ENCODE data around the gene CSNK2A1. TPM values are rescaled to one million over a fixed set of nuclear protein-coding genes. Genes with fewer than 3 reads are reported as not detected.
"Not testable (repeated sequence)": the region's sequence is repeated elsewhere in the genome, so short reads cannot be mapped to it uniquely, and the experiment has no call there.

CSNK2A1 gene
- total RNA-seq, 2 experiments from 2014 or later: 180 to 202 TPM

- Mint-ChIP-seq H3K36me3 (peaks cover 23% of the 10 kb centered on the region), H3K4me3 (no peak overlapping the region), H3K4me1 (peaks cover 3% of the 10 kb centered on the region), H3K27ac (no peak overlapping the region), H3K27me3 (no peaks in the 10 kb centered on the region), H3K9me3 (no peaks in the 10 kb centered on the region)
- DNase-seq: no peak
Observed at GRCh38 chr20:497979-498378, 45.6 kb downstream of the CSNK2A1 start.

GRCh38 chr20:496126-496696 lies 47.4 kb downstream of the CSNK2A1 start:
- no peak overlapping the region for H3K4me3 Mint-ChIP-seq
- no peak overlapping the region for H3K27ac Mint-ChIP-seq
- H3K4me1 Mint-ChIP-seq: no peaks in the 10 kb centered on the region
- no peaks in the 10 kb centered on the region for H3K27me3 Mint-ChIP-seq
- DNase-seq: no peak
- no peaks in the 10 kb centered on the region for H3K9me3 Mint-ChIP-seq
- peaks cover 18% of the 10 kb centered on the region for H3K36me3 Mint-ChIP-seq

- no peak overlapping the region for H3K4me3 Mint-ChIP-seq
- no peaks in the 10 kb centered on the region for H3K27me3 Mint-ChIP-seq
- no peaks in the 10 kb centered on the region for H3K9me3 Mint-ChIP-seq
- no peak overlapping the region for H3K27ac Mint-ChIP-seq
- H3K4me1 Mint-ChIP-seq: no peaks in the 10 kb centered on the region
- DNase-seq: no peak
- H3K36me3 Mint-ChIP-seq: peaks cover 15% of the 10 kb centered on the region
Observed at GRCh38 chr20:492159-492558, 51.4 kb downstream of the CSNK2A1 start.

GRCh38 chr20:487655-488054 lies 55.9 kb downstream of the CSNK2A1 start:
- no peak overlapping the region for H3K27ac Mint-ChIP-seq
- no peaks in the 10 kb centered on the region for H3K27me3 Mint-ChIP-seq
- H3K4me1 Mint-ChIP-seq: peaks cover 7% of the 10 kb centered on the region
- no peak overlapping the region for H3K4me3 Mint-ChIP-seq
- DNase-seq: no peak
- no peaks in the 10 kb centered on the region for H3K9me3 Mint-ChIP-seq
- peaks cover 19% of the 10 kb centered on the region for H3K36me3 Mint-ChIP-seq

- Mint-ChIP-seq H3K4me3 (no peak overlapping the region), H3K27ac (no peak overlapping the region), H3K36me3 (peaks cover 23% of the 10 kb centered on the region), H3K27me3 (no peaks in the 10 kb centered on the region), H3K9me3 (no peaks in the 10 kb centered on the region), H3K4me1 (peaks cover 16% of the 10 kb centered on the region)
- DNase-seq: no peak
Observed at GRCh38 chr20:483815-484644, 59.6 kb downstream of the CSNK2A1 start.

- Mint-ChIP-seq H3K27me3 (no peaks in the 10 kb centered on the region), H3K4me1 (peaks cover 19% of the 10 kb centered on the region), H3K4me3 (no peak overlapping the region), H3K9me3 (no peaks in the 10 kb centered on the region), H3K27ac (peak overlapping the region; percentile 51), H3K36me3 (peaks cover 23% of the 10 kb centered on the region)
- no peak for DNase-seq
Observed at GRCh38 chr20:481167-481566, 62.4 kb downstream of the CSNK2A1 start.

- H3K4me3 Mint-ChIP-seq: no peak overlapping the region
- no peaks in the 10 kb centered on the region for H3K27me3 Mint-ChIP-seq
- H3K36me3 Mint-ChIP-seq: peaks cover 23% of the 10 kb centered on the region
- DNase-seq: no peak
- H3K4me1 Mint-ChIP-seq: peaks cover 19% of the 10 kb centered on the region
- H3K27ac Mint-ChIP-seq: no peak overlapping the region
- H3K9me3 Mint-ChIP-seq: no peaks in the 10 kb centered on the region
Observed at GRCh38 chr20:480044-480443, 63.5 kb downstream of the CSNK2A1 start.

- Mint-ChIP-seq H3K4me1 (peaks cover 19% of the 10 kb centered on the region), H3K4me3 (no peak overlapping the region), H3K27ac (no peak overlapping the region), H3K9me3 (no peaks in the 10 kb centered on the region), H3K27me3 (no peaks in the 10 kb centered on the region), H3K36me3 (peaks cover 23% of the 10 kb centered on the region)
- DNase-seq: no peak
Observed at GRCh38 chr20:479487-479886, 64.1 kb downstream of the CSNK2A1 start.

GRCh38 chr20:478949-479429 lies 64.6 kb downstream of the CSNK2A1 start:
- Mint-ChIP-seq H3K27ac (peak overlapping the region; percentile 2), H3K4me3 (no peak overlapping the region), H3K9me3 (no peaks in the 10 kb centered on the region), H3K4me1 (peaks cover 19% of the 10 kb centered on the region), H3K27me3 (no peaks in the 10 kb centered on the region), H3K36me3 (peaks cover 23% of the 10 kb centered on the region)
- no peak for DNase-seq

GRCh38 chr20:478010-478948 lies 65.3 kb downstream of the CSNK2A1 start:
- Mint-ChIP-seq H3K36me3 (peaks cover 24% of the 10 kb centered on the region), H3K9me3 (no peaks in the 10 kb centered on the region), H3K27me3 (no peaks in the 10 kb centered on the region), H3K4me3 (no peak overlapping the region), H3K27ac (no peak overlapping the region), H3K4me1 (peaks cover 18% of the 10 kb centered on the region)
- no peak for DNase-seq

GRCh38 chr20:476561-477249 lies 66.9 kb downstream of the CSNK2A1 start:
- H3K9me3 Mint-ChIP-seq, H3K27ac Mint-ChIP-seq, H3K27me3 Mint-ChIP-seq, DNase-seq, H3K4me1 Mint-ChIP-seq, H3K4me3 Mint-ChIP-seq: not testable (repeated sequence)
- H3K36me3 Mint-ChIP-seq: peaks cover 18% of the 10 kb centered on the region

GRCh38 chr20:475463-476357 lies 67.9 kb downstream of the CSNK2A1 start:
- peaks cover 2% of the 10 kb centered on the region for H3K4me1 Mint-ChIP-seq

GRCh38 chr20:474581-474980 lies 69.0 kb downstream of the CSNK2A1 start:
- Mint-ChIP-seq H3K4me1 (peaks cover 2% of the 10 kb centered on the region), H3K27me3 (no peaks in the 10 kb centered on the region), H3K27ac (no peak overlapping the region), H3K4me3 (no peak overlapping the region), H3K36me3 (peaks cover 16% of the 10 kb centered on the region), H3K9me3 (no peaks in the 10 kb centered on the region)
- DNase-seq: no peak

More at GRCh38 chr20:475463-476357, 67.9 kb downstream of the CSNK2A1 start:
- no peaks in the 10 kb centered on the region for H3K9me3 Mint-ChIP-seq
- H3K27ac Mint-ChIP-seq: no peak overlapping the region
- DNase-seq: no peak
- H3K36me3 Mint-ChIP-seq: peaks cover 16% of the 10 kb centered on the region
- no peak overlapping the region for H3K4me3 Mint-ChIP-seq
- H3K27me3 Mint-ChIP-seq: no peaks in the 10 kb centered on the region

- H3K27ac Mint-ChIP-seq: no peak overlapping the region
- no peaks in the 10 kb centered on the region for H3K27me3 Mint-ChIP-seq
- H3K9me3 Mint-ChIP-seq: peaks cover 3% of the 10 kb centered on the region
- peaks cover 10% of the 10 kb centered on the region for H3K36me3 Mint-ChIP-seq
- H3K4me3 Mint-ChIP-seq: no peak overlapping the region
- no peaks in the 10 kb centered on the region for H3K4me1 Mint-ChIP-seq
- DNase-seq: no peak
Observed at GRCh38 chr20:472889-473292, 70.7 kb downstream of the CSNK2A1 start.
